Testis (tissue), 3 donors: ENCODE results near the gene LBP. TPM values are rescaled to one million over a fixed set of nuclear protein-coding genes. Genes with fewer than 3 reads are reported as not detected.
"Not testable (repeated sequence)": the region's sequence is repeated elsewhere in the genome, so short reads cannot be mapped to it uniquely, and the experiment has no call there.

Experiments used
- DNase-seq: peaks from one replicate; pipeline ENCODE4 v3.0.0-alpha.2; 2019
- H3K27ac ChIP-seq, 2 donors: fragments of 200-600 bp; sonication (generic); one replicate each; pipeline ENCODE4 v1.5.1; 2019
- H3K27me3 ChIP-seq: fragments of 200-600 bp; sonication (generic); one replicate; pipeline ENCODE4 v1.5.1; 2019
- H3K36me3 ChIP-seq: fragments of 200-600 bp; sonication (generic); one replicate; pipeline ENCODE4 v1.5.1; 2017; ENCODE audit warnings: low read depth; ENCODE audit errors: missing control alignments
- H3K4me1 ChIP-seq: fragments of 200-600 bp; sonication (generic); one replicate; pipeline ENCODE4 v1.5.1; 2019
- H3K4me3 ChIP-seq, 2 donors: fragments of 200-600 bp; sonication (generic); one replicate each; pipeline ENCODE4 v1.5.1; 2017 to 2019
- H3K9me3 ChIP-seq: fragments of 200-600 bp; sonication (generic); one replicate; pipeline ENCODE4 v1.5.1; 2017
- CTCF ChIP-seq, 3 experiments: fragments of 450-650 bp in 2 of 3; fragments of 200-600 bp in 1 of 3; sonication (generic) in 1 of 3; IDR thresholded peaks; one replicate each; pipeline ENCODE4 v1.5.1; 2016 to 2019; ENCODE audit warnings: antibody characterized with exemption in 3 of 3, mild to moderate bottlenecking in 2 of 3, moderate library complexity in 1 of 3
- POLR2A ChIP-seq: fragments of 450-650 bp; IDR thresholded peaks from one replicate; pipeline ENCODE4 v1.6.1; 2017; ENCODE audit warnings: antibody characterized with exemption, mild to moderate bottlenecking, moderate library complexity
- WGBS, 2 donors: methylation state at CpG; one replicate each; pipeline ENCODE4 v1.1.5; 2018; 5-methylcytosine and 5-hydroxymethylcytosine counted together
- intact Hi-C: fragments of 100-400 bp; cut with DNase I; formaldehyde crosslinking; loops from one replicate; pipeline ENCODE4 v1.15.1; 2023; ENCODE audit warnings: low total_unique reads
- polyA plus RNA-seq: library from polyadenylated mRNA; stranded (reverse); fragments of 350-450 nt; fragmentation: Illumina TruSeq; extraction: RNeasy Lipid Tissue Mini Kit (QIAGEN cat#74804); gene quantifications from one replicate; pipeline ENCODE4 v1.2.3, GENCODE V29; 2014; ENCODE audit warnings: low read depth, low replicate concordance; ENCODE audit not compliant: insufficient read depth
- total RNA-seq, 2 donors: library from RNA; depleted of rRNA; stranded (reverse); fragments of >200 nt; gene quantifications; one replicate each; pipeline ENCODE4 v1.2.3, GENCODE V29; 2016

LBP gene
- total and polyA plus RNA-seq, 3 donors from 2014 or later, result 0.87 to 1.3 (median 1.2) TPM

GRCh38 chr20:38377039-38377685, 30.9 kb downstream of the LBP start:
- WGBS, 2 donors, result 80 to 81% methylated on average over 11 of the region's 11 CpGs
- Histone ChIP-seq H3K36me3 (no peaks in the 10 kb centered on the region), H3K27me3 (no peaks in the 10 kb centered on the region), H3K4me3 (no peak overlapping the region), H3K4me1 (peaks cover 12% of the 10 kb centered on the region), H3K9me3 (no peaks in the 10 kb centered on the region), H3K27ac (no peak overlapping the region)
- DNase-seq, result no peak
- TF ChIP-seq CTCF (IDR thresholded peaks at IDR 0.05) (no peak), POLR2A (no peak)
- intact Hi-C loops, result no loop called here

DNA sequence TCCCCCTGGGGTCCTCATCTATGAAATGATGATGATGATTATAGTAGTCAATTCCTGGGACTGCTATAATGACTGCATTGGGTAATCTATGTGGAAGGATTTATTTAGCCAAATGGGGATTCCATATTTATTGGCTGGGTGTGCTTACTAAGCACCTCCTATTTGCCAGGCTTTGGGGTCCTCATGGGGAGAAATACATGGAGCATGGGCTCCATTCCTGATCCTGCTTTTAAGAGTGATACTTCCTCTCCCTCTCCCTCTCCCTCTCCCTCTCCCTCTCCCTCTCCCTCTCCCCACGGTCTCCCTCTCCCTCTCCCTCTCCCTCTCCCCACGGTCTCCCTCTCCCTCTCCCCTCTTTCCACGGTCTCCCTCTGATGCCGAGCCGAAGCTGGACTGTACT, 31.6 kb downstream of the LBP start:
- intact Hi-C loops, H3K27me3 ChIP-seq, H3K36me3 ChIP-seq, DNase-seq, H3K9me3 ChIP-seq, H3K27ac ChIP-seq, H3K4me3 ChIP-seq: not testable (repeated sequence)
- H3K4me1 ChIP-seq, result peaks cover 11% of the 10 kb centered on the region
- WGBS, 2 donors, result 69 to 84% methylated on average over 5 of the region's 5 CpGs

DNA sequence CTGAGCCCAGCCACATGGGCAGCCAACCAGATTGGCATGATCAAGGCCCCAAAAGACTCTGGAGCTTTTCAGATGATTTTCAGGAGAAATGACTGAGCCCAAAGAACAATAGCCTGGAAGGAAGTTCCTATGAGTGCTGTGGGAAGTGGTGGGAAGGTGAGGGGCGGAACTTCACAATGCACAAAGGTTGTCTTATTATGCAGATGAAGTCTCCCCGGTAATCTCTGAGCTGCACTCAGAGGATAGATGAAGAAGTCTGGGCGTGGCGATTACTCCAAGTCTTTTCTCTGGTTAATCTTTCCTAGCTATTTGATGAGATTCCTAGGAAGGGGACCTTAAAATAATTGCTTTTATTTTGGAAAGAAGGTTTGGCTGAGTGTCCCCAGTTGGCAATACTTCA, 36.9 kb downstream of the LBP start:
- no peak for DNase-seq
- TF ChIP-seq CTCF (IDR thresholded peaks at IDR 0.05) (no peak), POLR2A (no peak)
- Histone ChIP-seq H3K36me3 (no peaks in the 10 kb centered on the region), H3K4me3 (no peak overlapping the region), H3K9me3 (no peaks in the 10 kb centered on the region), H3K4me1 (no peaks in the 10 kb centered on the region), H3K27me3 (no peaks in the 10 kb centered on the region), H3K27ac (no peak overlapping the region)
- intact Hi-C loops, result no loop called here
- WGBS, 2 donors, result 84 to 89% methylated on average over 4 of the region's 4 CpGs

DNA sequence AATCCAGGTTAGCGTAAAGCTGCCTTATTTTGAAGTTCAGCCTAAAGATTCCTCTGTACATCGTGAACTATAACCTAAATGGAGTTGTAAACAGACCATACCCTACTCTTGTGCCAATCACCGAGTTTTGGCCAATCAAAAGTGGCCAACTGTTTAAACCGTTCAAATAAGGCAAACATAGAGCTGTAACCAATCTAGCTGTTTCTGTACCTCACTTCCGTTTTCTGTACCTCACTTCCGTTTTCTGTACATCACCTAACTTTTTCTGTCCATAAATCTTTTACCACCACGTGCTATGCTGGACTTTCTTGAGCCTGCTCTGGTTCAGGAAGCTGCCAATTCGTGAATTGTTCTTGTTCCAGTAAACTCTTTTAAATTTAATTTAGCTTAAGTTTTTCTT, 39.7 kb downstream of the LBP start:
- Histone ChIP-seq H3K27me3 (no peaks in the 10 kb centered on the region), H3K36me3 (no peaks in the 10 kb centered on the region), H3K9me3 (no peaks in the 10 kb centered on the region), H3K27ac (no peak overlapping the region), H3K4me1 (no peaks in the 10 kb centered on the region), H3K4me3 (no peak overlapping the region)
- intact Hi-C loops, result no loop called here
- no peak for DNase-seq
- TF ChIP-seq CTCF (IDR thresholded peaks at IDR 0.05) (no peak), POLR2A (no peak)
- 84 to 90% methylated on average over 8 of the region's 8 CpGs for WGBS, 2 donors

DNA sequence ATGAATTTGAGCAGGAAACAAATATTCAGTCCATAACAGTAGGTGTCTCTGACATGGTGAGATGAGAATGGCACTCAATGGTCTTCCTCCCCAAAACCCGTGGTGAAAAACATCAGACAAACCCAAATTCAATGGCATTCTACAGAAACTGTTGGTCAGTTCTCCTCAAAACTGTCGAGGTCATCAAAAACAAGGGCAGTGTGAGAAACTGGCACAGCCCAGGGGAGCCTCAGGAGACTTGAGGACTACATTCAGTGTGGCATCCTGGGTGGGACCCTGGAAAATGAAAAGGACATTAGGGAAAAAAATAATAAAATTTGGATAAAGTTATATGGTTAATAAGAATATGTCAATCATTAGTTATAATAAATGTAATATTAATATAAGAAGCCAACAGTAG, 40.6 kb downstream of the LBP start:
- no peak overlapping the region for H3K4me3 ChIP-seq
- H3K4me1 ChIP-seq, result no peaks in the 10 kb centered on the region
- no peak for DNase-seq
- no peaks in the 10 kb centered on the region for H3K27me3 ChIP-seq
- 82 to 89% methylated on average over 2 of the region's 2 CpGs for WGBS, 2 donors
- no peaks in the 10 kb centered on the region for H3K36me3 ChIP-seq
- TF ChIP-seq POLR2A (no peak), CTCF (IDR thresholded peaks at IDR 0.05) (no peak)
- H3K27ac ChIP-seq, result no peak overlapping the region
- H3K9me3 ChIP-seq, result no peaks in the 10 kb centered on the region
- intact Hi-C loops, result no loop called here
